HG03196 (cell line): Measurements from ENCODE around the gene DND1.
"Not testable (repeated sequence)": the region's sequence is repeated elsewhere in the genome, so short reads cannot be mapped to it uniquely, and the experiment has no call there.

Experiments
- ATAC-seq: cut with Tn5 transposase; IDR thresholded peaks from one replicate; pipeline ENCODE4 v1.9.1; 2021; ENCODE audit not compliant: unreplicated experiment

DND1 gene

DNA sequence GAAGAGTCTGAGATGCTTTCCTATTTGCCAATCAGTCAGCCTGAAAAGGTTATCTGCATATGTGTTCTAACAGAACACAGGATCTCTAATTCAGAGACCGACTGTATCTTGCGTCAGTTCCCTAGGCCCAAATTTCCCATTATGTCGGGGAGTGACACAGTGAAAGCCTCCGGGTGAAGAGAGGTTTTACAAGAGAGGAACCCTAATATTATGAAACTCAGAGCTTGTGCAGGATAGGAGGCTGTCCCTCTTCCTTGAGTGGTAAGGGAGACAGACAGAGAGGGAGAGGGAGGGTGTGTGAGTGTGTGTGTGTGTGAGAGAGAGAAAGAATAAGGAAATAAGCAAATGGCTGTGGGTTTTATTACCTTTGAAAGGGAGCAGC is 42.3 kb downstream of the DND1 start:
- no peak for ATAC-seq

DNA sequence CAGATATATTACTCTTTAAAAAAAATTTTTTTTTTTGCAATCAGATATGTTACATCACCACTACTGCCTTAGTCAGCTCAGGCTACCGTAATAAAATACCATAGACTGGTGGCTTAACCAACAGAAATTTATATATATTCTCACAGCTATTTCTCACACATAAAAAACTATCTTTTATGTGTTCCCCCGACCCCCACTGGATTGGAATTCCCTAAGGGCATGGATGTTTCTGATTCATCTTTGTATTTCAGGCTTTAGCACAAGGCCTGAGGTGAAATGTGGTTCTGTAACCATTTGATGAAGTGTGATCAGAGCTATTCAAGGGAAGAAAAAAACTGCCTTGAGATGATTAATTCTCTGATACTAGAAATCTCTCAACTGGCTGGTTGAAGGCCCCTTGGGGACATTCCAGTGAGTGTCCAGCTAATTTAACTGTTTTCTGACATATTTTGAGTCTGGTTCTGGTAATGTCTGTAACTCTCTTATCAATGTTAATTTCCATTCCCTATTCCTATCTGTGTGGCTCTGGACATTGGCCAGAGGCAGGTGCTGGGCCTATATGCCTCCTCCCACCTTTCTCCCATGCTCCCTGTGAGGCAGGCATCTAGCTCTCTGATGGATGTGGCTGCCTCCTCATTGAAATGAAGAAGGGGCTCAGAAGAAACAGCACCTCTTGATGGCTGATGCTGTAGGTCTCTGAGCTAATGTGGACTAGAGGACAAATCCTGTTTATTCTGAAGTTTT is 42.9 kb downstream of the DND1 start:
- no peak for ATAC-seq

- no peak for ATAC-seq
Observed at GRCh38 chr5:140628711-140629110, 44.7 kb downstream of the DND1 start.

GRCh38 chr5:140627972-140628371 is 45.4 kb downstream of the DND1 start:
- ATAC-seq = no peak

- ATAC-seq = not testable (repeated sequence)
Observed at GRCh38 chr5:140624886-140625285, 48.5 kb downstream of the DND1 start.

DNA sequence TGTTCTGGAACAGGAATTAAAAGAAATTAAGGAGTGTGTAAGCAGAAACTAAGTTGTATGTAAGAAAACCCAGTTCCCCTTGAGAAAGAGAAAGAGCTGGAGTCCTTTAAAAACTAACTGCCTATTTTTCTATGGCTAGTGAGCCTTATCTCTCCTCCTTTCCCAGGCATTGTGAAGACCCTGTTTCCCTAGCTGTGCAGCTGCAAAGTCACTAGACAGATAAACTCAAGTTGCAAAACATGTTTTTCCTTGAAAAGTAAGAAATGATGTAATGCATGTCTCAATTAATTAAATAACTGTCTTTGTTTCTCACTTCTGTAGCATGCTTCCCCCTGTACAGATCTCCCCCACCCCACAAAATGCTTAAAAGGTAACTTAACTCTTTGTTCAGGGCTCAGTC is 50.3 kb downstream of the DND1 start:
- not testable (repeated sequence) for ATAC-seq

DNA sequence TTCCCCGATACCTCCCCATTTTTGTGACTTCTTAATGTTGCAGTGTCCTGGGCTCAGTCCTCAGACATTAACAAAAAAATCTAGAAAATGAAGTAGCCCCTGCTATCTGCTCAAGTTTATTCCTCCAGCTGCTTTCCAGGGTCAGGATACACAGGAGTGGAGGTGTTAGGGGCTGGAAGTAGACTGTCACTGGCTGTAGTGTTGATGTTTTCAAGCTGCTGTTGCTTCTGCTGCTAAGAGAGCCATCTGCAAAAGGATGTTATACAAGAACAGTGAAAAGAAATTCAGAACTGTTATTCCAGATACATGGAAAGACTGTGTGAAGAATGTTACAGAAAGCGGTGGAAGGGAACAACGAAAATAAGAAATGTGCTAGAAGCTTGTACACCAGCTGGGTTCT is 51.1 kb downstream of the DND1 start:
- no peak for ATAC-seq
